ENCODE measurements around the gene THSD7A.

Gene THSD7A

GRCh38 chr7:11648101-11648500 lies 183.9 kb downstream of the THSD7A start:
- no peak for DNase-seq (ENCODE audit: low read depth in 4 of 4, low spot score in 1 of 4)

GRCh38 chr7:11642841-11643240 lies 189.2 kb downstream of the THSD7A start:
- no peak for DNase-seq (ENCODE audit: low read depth in 4 of 4, low spot score in 1 of 4)

GRCh38 chr7:11642276-11642675 lies 189.7 kb downstream of the THSD7A start:
- DNase-seq (ENCODE audit: low read depth in 4 of 4, low spot score in 1 of 4): no peak

GRCh38 chr7:11638011-11638774 lies 193.8 kb downstream of the THSD7A start:
- no peak for DNase-seq (ENCODE audit: low read depth in 4 of 4, low spot score in 1 of 4)

GRCh38 chr7:11636274-11636673 lies 195.7 kb downstream of the THSD7A start:
- no peak for DNase-seq (ENCODE audit: low read depth in 4 of 4, low spot score in 1 of 4)

GRCh38 chr7:11633310-11633709 lies 198.7 kb downstream of the THSD7A start:
- DNase-seq (ENCODE audit: low read depth in 4 of 4, low spot score in 1 of 4): no peak

GRCh38 chr7:11630355-11630754 lies 201.6 kb downstream of the THSD7A start:
- no peak for DNase-seq (ENCODE audit: low read depth in 4 of 4, low spot score in 1 of 4)

GRCh38 chr7:11625669-11626068 lies 206.3 kb downstream of the THSD7A start:
- no peak for DNase-seq (ENCODE audit: low read depth in 4 of 4, low spot score in 1 of 4)

GRCh38 chr7:11623093-11623678 lies 208.8 kb downstream of the THSD7A start:
- no peak for DNase-seq (ENCODE audit: low read depth in 4 of 4, low spot score in 1 of 4)

- DNase-seq (ENCODE audit: low read depth in 4 of 4, low spot score in 1 of 4): no peak
These were observed 211.4 kb downstream of the THSD7A start for GRCh38 chr7:11620406-11621253.

GRCh38 chr7:11616466-11616865 lies 215.5 kb downstream of the THSD7A start:
- no peak for DNase-seq (ENCODE audit: low read depth in 4 of 4, low spot score in 1 of 4)

- DNase-seq (ENCODE audit: low read depth in 4 of 4, low spot score in 1 of 4): no peak
These were observed 216.8 kb downstream of the THSD7A start for GRCh38 chr7:11615174-11615573.

GRCh38 chr7:11613292-11613930 lies 218.6 kb downstream of the THSD7A start:
- no peak for DNase-seq (ENCODE audit: low read depth in 4 of 4, low spot score in 1 of 4)

- no peak for DNase-seq (ENCODE audit: low read depth in 4 of 4, low spot score in 1 of 4)
These were observed 219.3 kb downstream of the THSD7A start for GRCh38 chr7:11612737-11613136.

GRCh38 chr7:11609096-11609670 lies 222.8 kb downstream of the THSD7A start:
- DNase-seq (ENCODE audit: low read depth in 4 of 4, low spot score in 1 of 4): no peak

- DNase-seq (ENCODE audit: low read depth in 4 of 4, low spot score in 1 of 4): no peak
These were observed 224.3 kb downstream of the THSD7A start for GRCh38 chr7:11607686-11608085.

- DNase-seq (ENCODE audit: low read depth in 4 of 4, low spot score in 1 of 4): no peak
These were observed 226.2 kb downstream of the THSD7A start for GRCh38 chr7:11605749-11606148.

GRCh38 chr7:11604505-11604904 lies 227.5 kb downstream of the THSD7A start:
- DNase-seq (ENCODE audit: low read depth in 4 of 4, low spot score in 1 of 4): no peak

GRCh38 chr7:11601761-11602160 lies 230.2 kb downstream of the THSD7A start:
- DNase-seq (ENCODE audit: low read depth in 4 of 4, low spot score in 1 of 4): no peak

- no peak for DNase-seq (ENCODE audit: low read depth in 4 of 4, low spot score in 1 of 4)
These were observed 238.7 kb downstream of the THSD7A start for GRCh38 chr7:11593322-11593721.

GRCh38 chr7:11592699-11593098 lies 239.3 kb downstream of the THSD7A start:
- no peak for DNase-seq (ENCODE audit: low read depth in 4 of 4, low spot score in 1 of 4)

All from stimulated activated CD4-positive, alpha-beta T cell treated with anti-CD3 and anti-CD28 coated beads, Interleukin-1b, Interleukin-23, amount 100 ng/mL, for 24 hours (primary cell).